ENCODE measurements around the gene WDR33. TPM values are rescaled to one million over a fixed set of nuclear protein-coding genes. Genes with fewer than 3 reads are reported as not detected.

The WDR33 gene
- total and polyA plus RNA-seq, 9 of the 15 experiments (the other 6 are each of a cell fraction or from before 2014, with no cell fraction given): 24.2 to 57.4 (median 38.4) TPM

- TF ChIP-seq, protein P1, sequence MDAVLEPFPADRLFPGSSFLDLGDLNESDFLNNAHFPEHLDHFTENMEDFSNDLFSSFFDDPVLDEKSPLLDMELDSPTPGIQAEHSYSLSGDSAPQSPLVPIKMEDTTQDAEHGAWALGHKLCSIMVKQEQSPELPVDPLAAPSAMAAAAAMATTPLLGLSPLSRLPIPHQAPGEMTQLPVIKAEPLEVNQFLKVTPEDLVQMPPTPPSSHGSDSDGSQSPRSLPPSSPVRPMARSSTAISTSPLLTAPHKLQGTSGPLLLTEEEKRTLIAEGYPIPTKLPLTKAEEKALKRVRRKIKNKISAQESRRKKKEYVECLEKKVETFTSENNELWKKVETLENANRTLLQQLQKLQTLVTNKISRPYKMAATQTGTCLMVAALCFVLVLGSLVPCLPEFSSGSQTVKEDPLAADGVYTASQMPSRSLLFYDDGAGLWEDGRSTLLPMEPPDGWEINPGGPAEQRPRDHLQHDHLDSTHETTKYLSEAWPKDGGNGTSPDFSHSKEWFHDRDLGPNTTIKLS (IDR thresholded peaks at IDR 0.05; ENCODE audit: borderline replicate concordance, low read depth): 0 out of 2 replicates have a peak, but pooled peaks have one; percentile 50
- TF ChIP-seq ZNF143 (CRISPR knock-in tag; IDR thresholded peaks at IDR 0.05) (0 out of 2 replicates have a peak, but pooled peaks have one; percentile 27), CREB1 (IDR thresholded peaks at IDR 0.05) (peak; percentile 91), CREB1 (CRISPR knock-in tag; IDR thresholded peaks at IDR 0.05) (peak; percentile 92), SAP30 (IDR thresholded peaks at IDR 0.05; ENCODE audit: borderline replicate concordance, insufficient read depth, low read depth, low read length, poor library complexity, severe bottlenecking) (peak; percentile 52), POLR2H (tag; IDR thresholded peaks at IDR 0.05; ENCODE audit: low read depth) (peak; percentile 93), POLR2AphosphoS5 (IDR thresholded peaks at IDR 0.05; ENCODE audit: control insufficient read depth, insufficient read depth, low read depth, low read length) (peak; percentile 79), SP1 (CRISPR knock-in tag; IDR thresholded peaks at IDR 0.05) (peak; percentile 54; the same call in 1 of the 2 replicates), SMARCE1 (IDR thresholded peaks at IDR 0.05) (0 out of 2 replicates have a peak, but pooled peaks have one; percentile 42), ZNF785 (CRISPR knock-in tag; IDR thresholded peaks at IDR 0.05) (no peak), HLTF (IDR thresholded peaks at IDR 0.05) (no peak), KDM5B (IDR thresholded peaks at IDR 0.05; ENCODE audit: insufficient replicate concordance, low read depth, low read length) (peak; percentile 89), THRAP3 (IDR thresholded peaks at IDR 0.05; ENCODE audit: borderline replicate concordance) (peak; percentile 59; the same call in 1 of the 2 replicates), XRCC4 (IDR thresholded peaks at IDR 0.05; ENCODE audit: extremely low read depth, insufficient read depth, insufficient read length) (no peak), GATA2 (CRISPR knock-in tag; IDR thresholded peaks at IDR 0.05) (peak; percentile 28; the same call in 1 of the 2 replicates), TRIM24 (IDR thresholded peaks at IDR 0.05) (0 out of 4 replicates have a peak, but pooled peaks of 1 of the 2 experiments have one; percentile 6), PURB (CRISPR knock-in tag; IDR thresholded peaks at IDR 0.05; ENCODE audit: low read depth) (no peak), ADNP (tag; IDR thresholded peaks at IDR 0.05) (no peak), HDGF (IDR thresholded peaks at IDR 0.05) (peak; percentile 81; the same call in 1 of the 2 replicates), HDAC8 (tag; IDR thresholded peaks at IDR 0.05) (peak; percentile 22; the same call in 1 of the 2 replicates), DEAF1 (CRISPR knock-in tag; IDR thresholded peaks at IDR 0.05) (no peak)
- TF ChIP-seq, protein P2, sequence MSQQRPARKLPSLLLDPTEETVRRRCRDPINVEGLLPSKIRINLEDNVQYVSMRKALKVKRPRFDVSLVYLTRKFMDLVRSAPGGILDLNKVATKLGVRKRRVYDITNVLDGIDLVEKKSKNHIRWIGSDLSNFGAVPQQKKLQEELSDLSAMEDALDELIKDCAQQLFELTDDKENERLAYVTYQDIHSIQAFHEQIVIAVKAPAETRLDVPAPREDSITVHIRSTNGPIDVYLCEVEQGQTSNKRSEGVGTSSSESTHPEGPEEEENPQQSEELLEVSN (IDR thresholded peaks at IDR 0.05; ENCODE audit: borderline replicate concordance in 1 of 2, extremely low read depth in 1 of 2, insufficient read depth in 1 of 2, insufficient read length in 1 of 2, low read depth in 1 of 2, low read length in 1 of 2, poor library complexity in 1 of 2, severe bottlenecking in 1 of 2): peak; percentile 76 to 85
- TF ChIP-seq, protein P3, sequence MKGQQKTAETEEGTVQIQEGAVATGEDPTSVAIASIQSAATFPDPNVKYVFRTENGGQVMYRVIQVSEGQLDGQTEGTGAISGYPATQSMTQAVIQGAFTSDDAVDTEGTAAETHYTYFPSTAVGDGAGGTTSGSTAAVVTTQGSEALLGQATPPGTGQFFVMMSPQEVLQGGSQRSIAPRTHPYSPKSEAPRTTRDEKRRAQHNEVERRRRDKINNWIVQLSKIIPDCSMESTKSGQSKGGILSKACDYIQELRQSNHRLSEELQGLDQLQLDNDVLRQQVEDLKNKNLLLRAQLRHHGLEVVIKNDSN (CRISPR knock-in tag; IDR thresholded peaks at IDR 0.05): peak; percentile 77
Measured at GRCh38 chr2:127810619-127811396, at the start of gene WDR33 (continued).
